Karpas-422 (cell line): ENCODE data around the gene EOLA2. TPM values are rescaled to one million over a fixed set of nuclear protein-coding genes. Genes with fewer than 3 reads are reported as not detected.
"Not testable (repeated sequence)": the region's sequence is repeated elsewhere in the genome, so short reads cannot be mapped to it uniquely, and the experiment has no call there.

Source experiments
- DNase-seq: peaks from one replicate; pipeline ENCODE4 v3.0.0-alpha.2; 2015
- H2AFZ ChIP-seq: fragments of 200-600 bp; sonication (generic); 2 replicates; pipeline ENCODE4 v1.6.1; 2014; ENCODE audit warnings: antibody characterized with exemption, low read length, mixed read lengths
- H3K27ac ChIP-seq: fragments of 200-600 bp; sonication (generic); 2 replicates; pipeline ENCODE4 v1.5.1; 2014; ENCODE audit warnings: mild to moderate bottlenecking, low read length, moderate library complexity
- H3K27me3 ChIP-seq: fragments of 200-600 bp; sonication (generic); 2 replicates; pipeline ENCODE4 v1.6.1; 2014; ENCODE audit warnings: low read length, mixed read lengths
- H3K36me3 ChIP-seq: fragments of 200-600 bp; sonication (generic); 2 replicates; pipeline ENCODE4 v1.6.1; 2014; ENCODE audit warnings: low read length, mixed read lengths; ENCODE audit not compliant: insufficient read depth
- H3K4me1 ChIP-seq: fragments of 200-600 bp; sonication (generic); 2 replicates; pipeline ENCODE4 v1.6.1; 2014; ENCODE audit warnings: mild to moderate bottlenecking, low read length, mixed read lengths
- H3K4me2 ChIP-seq: fragments of 200-600 bp; sonication (generic); 2 replicates; pipeline ENCODE4 v1.6.1; 2014; ENCODE audit warnings: low read length, low read depth, mild to moderate bottlenecking; ENCODE audit not compliant: poor library complexity, severe bottlenecking
- H3K4me3 ChIP-seq: fragments of 200-600 bp; sonication (generic); 2 replicates; pipeline ENCODE4 v1.5.1; 2014; ENCODE audit warnings: mild to moderate bottlenecking, antibody characterized with exemption, low read length, mixed read lengths
- H3K79me2 ChIP-seq: fragments of 200-600 bp; sonication (generic); 2 replicates; pipeline ENCODE4 v1.6.1; 2014; ENCODE audit warnings: mild to moderate bottlenecking, low read length, mixed read lengths
- H3K9ac ChIP-seq: fragments of 200-600 bp; sonication (generic); 2 replicates; pipeline ENCODE4 v1.6.0; 2014; ENCODE audit warnings: low read length
- H3K9me2 ChIP-seq: fragments of 200-600 bp; sonication (generic), shearing (Covaris generic); replicated peaks from 2 replicates; pipeline ENCODE4 v1.6.0; 2014; ENCODE audit warnings: mild to moderate bottlenecking, low read length, moderate library complexity; ENCODE audit not compliant: insufficient read depth
- H3K9me3 ChIP-seq: fragments of 300-700, 200-600 bp; sonication (generic); 2 replicates; pipeline ENCODE4 v1.6.1; 2014; ENCODE audit warnings: low read length, mixed read lengths
- H4K20me1 ChIP-seq: fragments of 200-600 bp; sonication (generic); 2 replicates; pipeline ENCODE4 v1.6.1; 2014; ENCODE audit warnings: mild to moderate bottlenecking, antibody characterized with exemption, low read length, low read depth; ENCODE audit not compliant: insufficient read depth
- total RNA-seq: library from RNA; depleted of rRNA; stranded (reverse); fragments of >200 nt; shearing (Covaris generic); gene quantifications from 2 replicates; pipeline ENCODE4 v1.2.3, GENCODE V29; 2014; ENCODE audit warnings: low replicate concordance

EOLA2 gene
- total RNA-seq, 1 experiment from 2014 or later = 30.3 TPM

DNA sequence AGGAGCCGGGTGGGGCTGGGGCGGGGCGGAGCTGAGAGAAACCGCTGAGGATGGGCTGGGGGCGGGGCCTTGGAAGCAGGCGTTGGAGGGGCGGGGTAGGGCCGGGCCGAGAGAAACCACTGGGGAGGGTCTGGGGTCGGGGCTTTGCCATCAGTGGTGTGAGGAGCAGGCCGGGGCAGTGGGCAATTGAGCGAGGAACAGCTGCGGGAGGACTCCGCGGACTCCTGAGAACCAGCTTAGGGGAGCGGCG is 1.3 kb upstream of the EOLA2 start:
- DNase-seq = no peak
- Histone ChIP-seq H3K9me3 (no peaks in the 10 kb centered on the region), H3K27ac (peak overlapping the region; percentile 66), H3K27me3 (no peaks in the 10 kb centered on the region), H3K79me2 (peaks cover 11% of the 10 kb centered on the region), H3K4me1 (peaks cover 2% of the 10 kb centered on the region; the same call in 1 of the 2 replicates), H3K4me3 (peak overlapping the region; percentile 69), H3K36me3 (no peaks in the 10 kb centered on the region), H3K9me2 (no peaks in the 10 kb centered on the region), H4K20me1 (no peaks in the 10 kb centered on the region), H3K4me2 (peak overlapping the region; percentile 76), H3K9ac (peak overlapping the region; percentile 65), H2AFZ (no peak overlapping the region)

- H3K9ac ChIP-seq = peak overlapping the region; percentile 52; the same call in 1 of the 2 replicates
- H3K79me2 ChIP-seq = peaks cover 11% of the 10 kb centered on the region
- H2AFZ ChIP-seq = no peak overlapping the region
- H3K27me3 ChIP-seq = no peaks in the 10 kb centered on the region
- H3K36me3 ChIP-seq = no peaks in the 10 kb centered on the region
- H3K4me1 ChIP-seq = peaks cover 2% of the 10 kb centered on the region; the same call in 1 of the 2 replicates
- DNase-seq = peak; percentile 95
- peak overlapping the region; percentile 76 for H3K4me2 ChIP-seq
- no peaks in the 10 kb centered on the region for H4K20me1 ChIP-seq
- no peak overlapping the region for H3K4me3 ChIP-seq
- no peaks in the 10 kb centered on the region for H3K9me2 ChIP-seq
- peak overlapping the region; percentile 67; the same call in 1 of the 2 replicates for H3K27ac ChIP-seq
- H3K9me3 ChIP-seq = no peaks in the 10 kb centered on the region
These were observed 777 bp upstream of the EOLA2 start for GRCh38 chrX:149938881-149939654.

- H3K4me2 ChIP-seq = peak overlapping the region; percentile 61
- H3K36me3 ChIP-seq = no peaks in the 10 kb centered on the region
- H3K9me2 ChIP-seq = no peaks in the 10 kb centered on the region
- H3K4me1 ChIP-seq = peaks cover 2% of the 10 kb centered on the region; the same call in 1 of the 2 replicates
- H2AFZ ChIP-seq = no peak overlapping the region
- no peaks in the 10 kb centered on the region for H3K27me3 ChIP-seq
- H3K79me2 ChIP-seq = peaks cover 11% of the 10 kb centered on the region
- H3K4me3 ChIP-seq = peak overlapping the region; percentile 77
- H3K27ac ChIP-seq = no peak overlapping the region
- no peaks in the 10 kb centered on the region for H3K9me3 ChIP-seq
- peak overlapping the region; percentile 90 for H3K9ac ChIP-seq
- H4K20me1 ChIP-seq = no peaks in the 10 kb centered on the region
- no peak for DNase-seq
These were observed 342 bp downstream of the EOLA2 start for GRCh38 chrX:149937871-149938426.

- H3K4me1 ChIP-seq, H3K9me3 ChIP-seq, H3K27ac ChIP-seq, H3K27me3 ChIP-seq, H2AFZ ChIP-seq, DNase-seq, H4K20me1 ChIP-seq, H3K36me3 ChIP-seq, H3K9me2 ChIP-seq: not testable (repeated sequence)
- Histone ChIP-seq H3K4me2 (peak overlapping the region; percentile 61), H3K9ac (peak overlapping the region; percentile 90), H3K79me2 (peaks cover 11% of the 10 kb centered on the region), H3K4me3 (peak overlapping the region; percentile 77)
These were observed 963 bp downstream of the EOLA2 start for GRCh38 chrX:149937328-149937727.

GRCh38 chrX:149933547-149933946 is 4.7 kb downstream of the EOLA2 start:
- peaks cover 11% of the 10 kb centered on the region for H3K79me2 ChIP-seq
- H3K27ac ChIP-seq, H2AFZ ChIP-seq, H3K9me2 ChIP-seq, H3K36me3 ChIP-seq, DNase-seq, H3K4me2 ChIP-seq, H4K20me1 ChIP-seq, H3K9ac ChIP-seq, H3K9me3 ChIP-seq, H3K4me3 ChIP-seq, H3K4me1 ChIP-seq, H3K27me3 ChIP-seq: not testable (repeated sequence)

DNA sequence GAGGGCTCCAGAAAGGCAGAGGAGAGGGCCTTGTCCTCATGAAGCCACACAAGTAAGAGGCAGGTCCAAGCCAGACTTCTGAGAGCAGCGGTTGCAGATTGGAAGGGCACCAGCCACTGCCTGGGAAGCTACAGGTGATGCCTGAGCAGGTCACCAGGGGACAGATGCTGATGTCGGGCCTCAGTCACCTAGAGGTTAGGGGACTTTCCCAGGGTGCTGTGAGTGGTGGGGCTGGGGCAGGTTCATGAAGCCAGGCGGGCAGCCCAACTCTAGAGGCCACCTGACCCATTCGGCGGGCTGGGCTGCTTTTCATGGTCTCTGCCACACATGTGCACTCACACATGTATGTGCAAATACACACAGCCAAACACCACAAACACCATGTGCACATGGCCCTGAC is 5.3 kb downstream of the EOLA2 start:
- not testable (repeated sequence) for H3K27ac ChIP-seq, H3K79me2 ChIP-seq, DNase-seq, H3K9me2 ChIP-seq, H3K27me3 ChIP-seq, H3K9ac ChIP-seq, H3K36me3 ChIP-seq, H3K4me2 ChIP-seq, H3K4me3 ChIP-seq, H4K20me1 ChIP-seq, H3K9me3 ChIP-seq, H2AFZ ChIP-seq, H3K4me1 ChIP-seq

DNA sequence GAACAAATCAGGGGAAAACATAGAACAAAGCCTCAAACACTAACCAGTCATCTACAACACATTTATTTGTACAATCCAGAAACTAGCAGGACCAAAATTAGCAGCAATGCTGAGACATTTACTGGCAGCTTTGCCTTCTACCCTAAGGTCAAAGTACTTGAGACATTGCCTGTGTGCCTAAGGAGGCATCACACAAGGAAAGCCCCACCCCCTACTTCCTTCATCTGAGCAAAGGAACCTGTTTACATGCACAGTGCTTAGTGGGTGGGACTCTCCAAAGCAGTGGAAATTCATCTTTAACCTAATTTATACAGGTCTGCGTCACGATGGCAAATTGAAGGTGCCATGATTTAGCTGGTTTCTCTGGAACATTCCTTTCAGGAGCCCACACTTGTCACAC is 6.1 kb downstream of the EOLA2 start:
- DNase-seq, H3K9ac ChIP-seq, H3K4me2 ChIP-seq, H3K79me2 ChIP-seq, H3K27me3 ChIP-seq, H3K27ac ChIP-seq, H2AFZ ChIP-seq, H3K9me2 ChIP-seq, H4K20me1 ChIP-seq, H3K4me1 ChIP-seq, H3K36me3 ChIP-seq, H3K9me3 ChIP-seq, H3K4me3 ChIP-seq: not testable (repeated sequence)

DNA sequence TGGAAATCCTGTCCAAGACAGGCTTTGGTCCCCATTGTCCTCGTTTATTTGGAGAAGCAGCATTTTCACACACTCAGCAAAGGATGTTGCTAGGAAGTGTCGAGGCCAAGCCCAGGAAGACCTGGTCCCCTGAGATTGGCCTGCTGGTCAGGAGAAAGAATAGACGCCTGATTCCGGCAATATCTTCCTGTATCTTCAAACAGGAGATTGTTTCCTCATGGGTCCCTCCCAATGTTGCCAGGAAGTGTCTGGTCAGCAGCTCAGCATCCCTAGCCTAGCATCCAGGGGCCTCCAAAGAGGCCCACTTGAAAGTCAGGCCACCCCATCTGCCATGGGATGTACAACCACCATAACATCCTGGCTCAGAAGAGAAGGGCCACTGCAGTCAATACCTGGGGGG is 6.9 kb downstream of the EOLA2 start:
- not testable (repeated sequence) for H2AFZ ChIP-seq

More for the DNA sequence above, 6.9 kb downstream of the EOLA2 start:
- not testable (repeated sequence) for H3K4me3 ChIP-seq, DNase-seq, H3K4me2 ChIP-seq, H3K36me3 ChIP-seq, H3K9me3 ChIP-seq, H3K27ac ChIP-seq, H3K27me3 ChIP-seq, H3K9ac ChIP-seq, H3K4me1 ChIP-seq, H4K20me1 ChIP-seq, H3K79me2 ChIP-seq, H3K9me2 ChIP-seq
